ENCODE data around the gene ATP6V1E1.

- TF ChIP-seq POLR2AphosphoS5 (IDR thresholded peaks at IDR 0.05; ENCODE audit: borderline replicate concordance, low read depth, low read length), result no peak
- no peak for TF ChIP-seq EZH2 (IDR thresholded peaks at IDR 0.05)
These were observed 78.9 kb downstream of the ATP6V1E1 start for GRCh38 chr22:17549655-17550054.
